22Rv1 (cell line): ENCODE results near the gene GTF3C5.

ENCODE experiments used
- CTCF ChIP-seq: fragments of 450-650 bp; IDR thresholded peaks from 2 replicates; pipeline ENCODE4 v1.5.1; 2017; ENCODE audit warnings: mild to moderate bottlenecking
- ZFX ChIP-seq: fragments of 450-650 bp; IDR thresholded peaks from 2 replicates; pipeline ENCODE4 v1.6.1; 2017; ENCODE audit warnings: antibody characterized with exemption, borderline replicate concordance

GRCh38 chr9:133042676-133043075, 11.9 kb downstream of the GTF3C5 start:
- TF ChIP-seq CTCF (no peak), ZFX (no peak)
